Neuron (in vitro differentiated cells): ENCODE results near the gene ARRDC4.
A peak's percentile ranks its signal among the peaks of the same experiment; 100 is the strongest.

ENCODE experiments used
- H2AFZ ChIP-seq: one replicate; pipeline ENCODE4 v1.6.1; 2013; ENCODE audit warnings: low read depth, mild to moderate bottlenecking, inconsistent platforms, low read length, moderate library complexity
- H3K27me3 ChIP-seq: one replicate; pipeline ENCODE4 v1.6.1; 2013; ENCODE audit warnings: low read length; ENCODE audit not compliant: insufficient read depth
- H3K36me3 ChIP-seq: one replicate; pipeline ENCODE4 v1.6.1; 2013; ENCODE audit warnings: low read length; ENCODE audit not compliant: insufficient read depth
- H3K4me1 ChIP-seq: one replicate; pipeline ENCODE4 v1.6.1; 2013; ENCODE audit warnings: low read length; ENCODE audit not compliant: insufficient read depth
- H3K4me3 ChIP-seq: 2 replicates; pipeline ENCODE4 v1.5.1; 2013; ENCODE audit warnings: mild to moderate bottlenecking, low read length, moderate library complexity
- H3K9me3 ChIP-seq: one replicate; pipeline ENCODE4 v1.6.1; 2013; ENCODE audit warnings: low read length

Gene ARRDC4

DNA sequence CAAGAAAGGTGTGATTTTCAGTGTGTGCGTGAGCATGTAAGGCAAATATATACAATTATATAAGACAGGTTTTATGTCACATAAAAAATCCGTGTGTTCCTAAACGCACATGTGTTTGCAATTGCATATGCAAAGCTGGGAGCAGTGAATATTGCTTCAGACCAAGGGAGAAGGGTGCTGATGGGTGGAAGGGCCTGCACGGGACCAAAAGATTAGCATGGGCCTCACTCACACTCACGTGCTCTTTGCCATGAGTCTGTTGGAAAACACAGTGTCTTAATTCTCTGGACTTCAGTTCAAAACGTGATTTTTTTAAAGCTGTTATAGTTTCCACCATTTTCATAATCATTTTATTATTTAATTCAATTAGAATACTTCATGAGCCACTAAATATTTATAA is 7.2 kb upstream of the ARRDC4 start:
- H2AFZ ChIP-seq: no peak overlapping the region

DNA sequence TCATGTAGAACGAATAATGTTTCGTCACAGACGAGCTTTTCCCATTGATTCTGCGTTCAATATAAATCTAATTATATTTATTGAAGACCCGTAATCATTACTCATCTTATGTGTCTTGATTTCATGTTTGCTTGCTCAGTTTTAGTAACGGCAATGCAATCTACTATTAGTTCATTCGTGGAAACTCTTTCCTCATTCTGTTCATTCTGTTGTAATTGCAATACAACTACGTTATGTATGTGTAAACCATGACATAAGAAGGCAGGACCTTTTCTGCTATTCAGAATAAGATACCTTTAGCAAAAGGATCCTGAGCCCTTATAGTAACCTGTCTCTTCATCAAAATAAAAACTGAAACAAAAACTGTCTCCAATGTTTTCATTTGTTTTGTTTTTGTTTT is 6.8 kb upstream of the ARRDC4 start:
- Histone ChIP-seq H3K36me3 (no peaks in the 10 kb centered on the region), H3K4me1 (no peaks in the 10 kb centered on the region)

More for the DNA sequence above, 7.2 kb upstream of the ARRDC4 start:
- no peaks in the 10 kb centered on the region for H3K9me3 ChIP-seq
- no peak overlapping the region for H3K4me3 ChIP-seq
- H3K27me3 ChIP-seq: peaks cover 6% of the 10 kb centered on the region
- H3K36me3 ChIP-seq: no peaks in the 10 kb centered on the region
- H3K4me1 ChIP-seq: no peaks in the 10 kb centered on the region

DNA sequence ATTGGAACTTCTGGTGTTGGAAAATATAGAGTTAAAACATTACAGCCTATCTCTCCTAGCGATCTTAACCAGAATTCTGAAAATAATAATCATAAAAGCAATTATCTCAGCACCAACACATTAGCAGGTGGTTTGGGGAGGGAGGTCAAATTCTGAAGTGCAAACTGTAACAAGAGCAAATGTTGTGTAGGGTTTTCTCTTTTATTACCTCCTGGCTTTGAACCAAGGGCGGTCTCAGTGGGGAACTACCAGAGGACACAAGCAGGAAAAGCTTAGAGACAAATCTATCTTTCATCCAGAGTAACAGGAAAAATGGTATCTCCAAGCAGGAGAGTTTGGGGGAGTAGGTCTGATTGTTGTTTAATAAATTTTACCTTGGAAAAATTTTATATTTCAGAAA is 5.5 kb upstream of the ARRDC4 start:
- Histone ChIP-seq H3K4me1 (peaks cover 4% of the 10 kb centered on the region), H3K36me3 (no peaks in the 10 kb centered on the region), H3K4me3 (no peak overlapping the region), H3K9me3 (no peaks in the 10 kb centered on the region), H2AFZ (no peak overlapping the region), H3K27me3 (peaks cover 6% of the 10 kb centered on the region)

More for the DNA sequence above, 6.8 kb upstream of the ARRDC4 start:
- Histone ChIP-seq H3K27me3 (peaks cover 6% of the 10 kb centered on the region), H2AFZ (no peak overlapping the region), H3K4me3 (no peak overlapping the region), H3K9me3 (no peaks in the 10 kb centered on the region)

DNA sequence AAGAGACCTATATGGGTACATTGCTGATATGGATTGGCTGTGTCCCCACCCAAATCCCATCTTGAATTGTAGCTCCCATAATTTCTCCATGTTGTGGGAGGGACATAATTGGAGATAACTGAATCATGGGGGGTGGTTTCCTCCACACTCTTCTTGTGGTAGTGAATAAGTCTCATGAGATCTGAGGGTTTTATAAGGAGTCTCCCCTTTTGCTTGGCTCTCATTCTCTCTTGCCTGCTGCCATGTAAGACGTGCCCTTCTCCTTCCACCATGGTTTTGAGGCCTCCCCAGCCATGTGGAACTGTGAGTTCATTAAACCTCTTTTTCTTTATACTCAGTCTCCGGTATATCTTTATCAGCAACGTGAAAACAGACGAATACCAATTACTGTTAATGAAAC is 5.0 kb upstream of the ARRDC4 start:
- Histone ChIP-seq H2AFZ (no peak overlapping the region), H3K36me3 (no peaks in the 10 kb centered on the region), H3K4me1 (peaks cover 4% of the 10 kb centered on the region), H3K9me3 (no peaks in the 10 kb centered on the region), H3K4me3 (no peak overlapping the region), H3K27me3 (peaks cover 5% of the 10 kb centered on the region)

DNA sequence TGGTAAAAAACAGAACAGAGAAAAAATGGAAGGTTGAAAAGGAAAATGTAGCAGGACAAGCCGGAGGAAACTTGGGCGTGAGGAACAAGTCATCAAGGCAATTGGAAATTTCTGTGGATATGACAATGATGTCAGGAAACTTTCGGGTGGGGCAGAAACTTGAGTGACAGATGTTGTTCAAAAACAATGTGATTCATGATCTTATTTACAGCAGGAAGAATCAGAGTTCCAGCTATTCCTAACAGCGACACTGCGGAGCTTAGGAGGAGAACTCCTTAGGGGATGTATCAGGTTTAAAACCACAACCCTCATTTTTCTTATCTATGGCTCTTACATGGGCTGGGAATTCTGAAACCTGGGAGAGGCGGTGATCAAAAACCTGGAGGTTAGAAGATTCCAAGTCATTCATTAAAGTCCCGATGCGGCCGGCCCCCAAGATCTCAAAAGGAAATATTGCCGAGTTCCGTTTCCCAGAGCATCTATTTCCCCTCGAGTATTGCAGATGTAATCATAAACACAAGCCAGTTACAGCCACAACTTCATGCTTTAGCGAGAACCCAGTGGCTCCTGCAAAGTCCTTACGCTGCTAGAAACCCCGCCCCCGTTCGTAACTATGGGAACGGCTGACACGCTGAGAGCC is 659 bp upstream of the ARRDC4 start:
- H3K36me3 ChIP-seq: peaks cover 9% of the 10 kb centered on the region
- peaks cover 22% of the 10 kb centered on the region for H3K4me1 ChIP-seq
- peak overlapping the region; percentile 30 for H2AFZ ChIP-seq
- H3K9me3 ChIP-seq: no peaks in the 10 kb centered on the region
- H3K4me3 ChIP-seq: peak overlapping the region; percentile 49
- H3K27me3 ChIP-seq: no peaks in the 10 kb centered on the region

DNA sequence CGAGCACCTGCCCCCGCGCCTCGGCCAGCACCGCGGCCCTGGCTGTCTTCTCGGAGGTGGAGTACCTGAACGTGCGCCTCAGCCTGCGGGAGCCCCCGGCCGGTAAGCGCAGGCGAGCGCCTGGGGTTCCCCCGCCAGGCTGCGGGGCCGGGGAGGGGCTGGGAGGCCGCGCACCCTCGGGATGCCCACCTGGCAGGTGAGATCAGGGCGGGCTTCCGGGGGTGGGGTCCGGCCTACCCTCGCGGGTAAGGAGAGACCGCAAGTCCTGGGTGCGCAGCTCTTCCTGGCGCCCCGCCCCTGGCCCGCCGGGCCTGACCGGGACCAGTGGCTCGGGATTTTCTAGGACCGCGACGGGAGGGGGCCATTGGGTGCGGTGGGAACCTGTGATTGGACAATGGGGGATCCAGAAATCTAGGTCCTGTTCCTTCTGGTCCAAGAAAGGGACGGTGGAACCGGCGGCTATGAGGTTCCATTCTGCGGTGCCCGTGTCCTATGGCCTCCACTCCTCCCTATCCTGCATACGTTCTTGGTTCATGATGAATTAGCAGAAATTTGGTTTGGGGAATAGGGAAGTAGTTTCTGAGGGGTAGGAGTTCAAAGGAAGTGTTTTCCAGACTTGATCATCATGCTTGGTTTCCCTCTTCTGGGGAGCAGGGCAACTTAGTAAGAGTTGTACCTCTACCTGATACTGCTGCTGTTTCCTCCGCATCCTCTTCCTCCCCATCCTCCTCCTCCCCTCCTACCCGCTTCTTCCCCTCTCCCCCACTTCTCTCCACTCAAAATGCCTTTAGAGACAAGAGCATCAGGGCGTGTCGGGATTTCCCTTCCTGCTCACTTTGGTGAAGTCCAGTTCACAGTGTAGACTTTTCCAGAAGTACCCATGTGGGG is 808 bp downstream of the ARRDC4 start:
- H3K36me3 ChIP-seq: peaks cover 24% of the 10 kb centered on the region
- H2AFZ ChIP-seq: peak overlapping the region; percentile 73
- H3K4me1 ChIP-seq: peaks cover 22% of the 10 kb centered on the region
- H3K9me3 ChIP-seq: no peaks in the 10 kb centered on the region
- no peaks in the 10 kb centered on the region for H3K27me3 ChIP-seq
- H3K4me3 ChIP-seq: peak overlapping the region; percentile 96

DNA sequence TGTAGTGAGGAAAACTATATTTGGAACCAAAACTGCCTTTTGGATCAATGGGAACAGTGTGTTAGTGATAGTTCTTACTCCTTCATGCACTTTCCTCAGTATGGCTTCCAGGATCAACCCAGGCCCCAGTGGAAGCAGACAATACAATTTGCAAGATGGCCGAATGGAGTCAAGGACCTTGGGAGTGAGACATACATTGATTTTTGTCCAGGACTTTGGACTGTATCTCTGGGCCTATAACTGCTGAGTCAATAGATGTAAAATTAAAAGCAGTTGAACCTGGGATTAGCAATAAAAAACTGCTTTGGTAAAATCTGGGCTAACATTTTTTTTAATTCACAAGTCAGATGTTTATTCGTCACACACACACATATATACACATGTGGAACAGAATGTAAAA is 1.8 kb downstream of the ARRDC4 start:
- Histone ChIP-seq H3K36me3 (peaks cover 32% of the 10 kb centered on the region), H2AFZ (no peak overlapping the region), H3K4me1 (peaks cover 22% of the 10 kb centered on the region), H3K4me3 (peak overlapping the region; percentile 96), H3K27me3 (no peaks in the 10 kb centered on the region), H3K9me3 (no peaks in the 10 kb centered on the region)

DNA sequence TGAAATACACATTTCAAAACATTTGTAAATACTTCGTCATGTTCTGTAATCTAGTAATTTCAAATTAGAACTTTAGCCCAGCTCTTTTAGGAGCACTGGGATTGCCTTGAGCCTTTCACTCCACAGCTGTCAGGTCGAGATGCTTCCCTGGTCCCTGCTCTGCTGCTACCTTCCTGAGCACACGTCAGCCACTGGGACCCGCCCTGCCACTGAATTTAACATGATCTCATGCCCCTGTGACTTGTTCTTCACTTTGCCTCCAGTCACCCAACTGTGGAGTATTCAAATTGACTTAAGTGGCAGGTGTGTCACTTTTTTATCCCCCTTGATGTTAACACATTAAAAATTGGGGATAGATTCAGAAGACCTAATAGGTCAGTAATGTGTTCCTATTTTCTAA is 3.3 kb downstream of the ARRDC4 start:
- Histone ChIP-seq H3K27me3 (no peaks in the 10 kb centered on the region), H3K4me3 (no peak overlapping the region), H3K36me3 (peaks cover 43% of the 10 kb centered on the region), H3K4me1 (peaks cover 30% of the 10 kb centered on the region), H3K9me3 (no peaks in the 10 kb centered on the region), H2AFZ (no peak overlapping the region)

DNA sequence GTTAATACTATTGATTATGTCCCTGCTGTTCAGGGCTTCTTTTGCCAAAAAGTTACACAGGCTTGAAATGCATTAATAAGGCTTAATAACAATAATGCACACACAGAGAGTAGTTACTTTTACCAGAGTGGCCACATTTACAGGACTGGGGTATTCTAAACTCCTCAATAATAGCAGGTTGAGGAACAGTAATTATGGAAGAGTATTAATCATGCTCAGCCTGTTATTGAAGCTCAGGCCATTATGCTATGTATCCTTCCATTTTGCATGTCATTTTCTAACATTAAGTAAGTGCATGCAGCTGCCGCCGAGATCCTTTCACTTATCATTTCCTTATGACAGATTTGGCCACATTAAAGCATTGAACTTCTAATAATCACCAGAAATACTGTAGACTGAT is 5.7 kb downstream of the ARRDC4 start:
- no peaks in the 10 kb centered on the region for H3K9me3 ChIP-seq
- H3K4me1 ChIP-seq: peaks cover 25% of the 10 kb centered on the region
- H2AFZ ChIP-seq: no peak overlapping the region
- no peak overlapping the region for H3K4me3 ChIP-seq
- peaks cover 67% of the 10 kb centered on the region for H3K36me3 ChIP-seq
- H3K27me3 ChIP-seq: no peaks in the 10 kb centered on the region

DNA sequence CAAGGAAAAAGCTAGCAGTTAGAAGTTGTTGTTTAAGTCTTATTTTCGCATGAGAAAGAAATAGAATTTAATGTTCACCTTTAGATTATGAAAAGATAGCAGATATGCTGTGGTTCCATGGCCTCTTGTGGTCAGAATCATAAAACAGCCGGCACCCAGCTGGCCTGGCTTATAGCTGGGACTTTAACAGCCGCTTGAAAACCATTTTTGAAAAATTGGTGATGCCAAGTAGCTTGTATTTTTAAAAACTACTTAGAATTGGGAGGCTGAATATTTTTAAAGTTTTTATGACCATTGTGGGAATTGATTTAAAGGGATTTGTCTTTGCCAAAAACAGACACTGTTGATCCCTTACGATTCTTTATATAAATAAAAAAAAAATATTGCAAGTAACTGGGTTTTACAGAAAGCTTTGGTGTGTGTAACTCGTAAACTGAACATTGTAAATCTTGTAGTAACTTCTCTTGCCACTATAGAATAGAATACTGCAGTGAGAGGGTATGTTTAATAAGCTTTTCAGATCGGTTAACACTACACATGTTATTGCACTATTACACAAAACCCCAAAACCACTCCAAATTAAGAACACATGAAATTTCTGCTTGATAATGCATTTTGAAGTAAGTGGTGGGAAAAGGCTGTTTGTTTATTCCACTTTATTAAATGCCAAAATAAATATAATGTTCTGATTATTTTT is 6.6 kb downstream of the ARRDC4 start:
- Histone ChIP-seq H3K4me3 (no peak overlapping the region), H3K4me1 (peaks cover 18% of the 10 kb centered on the region), H3K36me3 (peaks cover 76% of the 10 kb centered on the region), H2AFZ (no peak overlapping the region), H3K27me3 (no peaks in the 10 kb centered on the region), H3K9me3 (no peaks in the 10 kb centered on the region)

DNA sequence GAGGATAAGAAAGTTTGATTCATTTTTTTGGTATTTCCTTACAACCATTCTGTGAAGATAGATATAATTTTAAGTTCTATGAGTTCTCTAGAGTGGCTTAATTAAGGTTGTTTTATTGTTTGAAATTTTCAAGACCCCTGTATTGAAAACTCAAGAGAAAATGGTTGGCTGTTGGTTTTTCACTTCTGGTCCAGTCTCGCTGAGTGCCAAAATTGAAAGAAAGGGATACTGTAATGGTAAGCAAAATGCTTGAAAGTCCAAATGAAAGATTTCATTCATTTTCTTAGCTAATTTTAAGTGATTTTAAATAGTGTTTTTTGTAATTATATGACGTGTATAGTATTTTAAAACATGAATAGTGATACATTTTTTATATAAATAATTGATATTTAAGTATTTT is 7.4 kb downstream of the ARRDC4 start:
- Histone ChIP-seq H3K36me3 (peaks cover 84% of the 10 kb centered on the region), H3K27me3 (no peaks in the 10 kb centered on the region), H3K4me1 (peaks cover 13% of the 10 kb centered on the region), H2AFZ (no peak overlapping the region), H3K9me3 (no peaks in the 10 kb centered on the region), H3K4me3 (no peak overlapping the region)

DNA sequence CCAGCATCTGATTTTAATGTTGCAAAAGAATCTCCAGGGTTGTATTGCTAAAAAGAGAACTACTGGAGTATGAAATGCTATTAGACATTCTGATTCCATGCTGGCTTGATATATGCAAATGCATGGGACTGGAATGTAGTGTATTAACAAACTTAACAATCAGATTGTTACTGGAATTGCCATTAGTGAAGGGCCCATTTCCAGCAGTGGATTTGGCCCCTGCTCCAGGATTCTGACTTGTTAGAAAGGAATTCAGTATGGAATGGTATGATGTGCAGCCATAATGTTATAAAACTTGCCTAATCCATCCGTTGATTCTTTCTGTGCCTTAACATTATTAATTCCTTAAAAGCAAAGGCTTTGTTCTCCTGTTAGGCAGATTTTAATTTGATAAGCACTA is 7.9 kb downstream of the ARRDC4 start:
- peaks cover 87% of the 10 kb centered on the region for H3K36me3 ChIP-seq
- H2AFZ ChIP-seq: no peak overlapping the region
- no peaks in the 10 kb centered on the region for H3K27me3 ChIP-seq
- H3K4me1 ChIP-seq: peaks cover 8% of the 10 kb centered on the region
- H3K4me3 ChIP-seq: no peak overlapping the region
- H3K9me3 ChIP-seq: no peaks in the 10 kb centered on the region

DNA sequence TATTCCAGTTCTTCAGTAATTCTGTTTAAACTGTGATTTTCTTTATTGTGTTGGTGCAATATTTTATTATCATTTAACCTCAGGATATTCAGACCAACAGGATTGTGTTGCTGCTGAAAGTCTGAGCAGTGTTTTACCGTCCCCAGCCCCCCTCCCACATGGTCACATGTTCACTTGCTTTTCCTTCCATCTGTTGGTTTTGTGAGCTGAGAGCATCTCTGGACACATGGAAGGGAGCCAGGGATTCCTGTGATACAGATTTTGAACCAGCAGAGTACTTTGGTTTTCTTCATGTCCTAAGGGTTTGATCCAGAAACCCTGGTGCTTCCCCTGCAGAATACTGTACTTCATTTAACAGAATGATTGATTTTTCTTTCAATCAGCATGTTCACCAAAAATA is 11.9 kb downstream of the ARRDC4 start:
- no peaks in the 10 kb centered on the region for H3K27me3 ChIP-seq
- H3K36me3 ChIP-seq: peaks cover 67% of the 10 kb centered on the region
- no peak overlapping the region for H2AFZ ChIP-seq
- H3K4me3 ChIP-seq: no peak overlapping the region
- no peaks in the 10 kb centered on the region for H3K9me3 ChIP-seq
- H3K4me1 ChIP-seq: peaks cover 8% of the 10 kb centered on the region
